Stimulated activated CD4-positive, alpha-beta T cell treated with anti-CD3 and anti-CD28 coated beads, Interleukin-1b, Interleukin-23, amount 100 ng/mL, for 1 hour (primary cell): ENCODE data around the gene ANO10.

Source experiments
- DNase-seq, 2 donors: peaks; one replicate each; pipeline ENCODE4 v3.0.0-alpha.2; 2020; ENCODE audit warnings: low read depth in 2 of 2

The ANO10 gene

GRCh38 chr3:43348350-43348749 is 273.5 kb downstream of the ANO10 start:
- DNase-seq = no peak

GRCh38 chr3:43347774-43348173 is 274.0 kb downstream of the ANO10 start:
- DNase-seq = no peak

- no peak for DNase-seq
Measured at GRCh38 chr3:43346978-43347749, 274.6 kb downstream of the ANO10 start.

GRCh38 chr3:43345877-43346276 is 275.9 kb downstream of the ANO10 start:
- DNase-seq = no peak

- no peak for DNase-seq
Measured at GRCh38 chr3:43345246-43345645, 276.6 kb downstream of the ANO10 start.

- no peak for DNase-seq
Measured at GRCh38 chr3:43344520-43344919, 277.3 kb downstream of the ANO10 start.

GRCh38 chr3:43343815-43344214 is 278.0 kb downstream of the ANO10 start:
- no peak for DNase-seq

- no peak for DNase-seq
Measured at GRCh38 chr3:43343185-43343584, 278.6 kb downstream of the ANO10 start.

DNA sequence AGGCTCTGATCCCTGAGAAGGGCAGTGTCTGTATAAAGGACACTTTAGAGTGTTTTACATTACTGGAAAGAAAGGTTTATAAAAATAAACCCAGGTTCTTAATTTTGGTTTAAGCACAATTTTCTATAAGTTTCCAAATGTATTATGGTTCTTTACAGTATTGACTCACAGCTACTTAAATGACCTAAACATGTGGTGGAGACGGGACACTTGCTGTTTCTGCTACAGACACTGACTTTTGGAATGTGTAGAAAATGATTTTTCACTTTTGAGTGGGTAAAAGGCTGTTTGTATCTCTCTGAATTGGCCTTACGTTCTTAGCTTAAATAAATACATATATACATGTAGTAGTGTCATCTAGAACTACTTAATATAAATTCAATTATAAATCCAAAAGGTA is 280.0 kb downstream of the ANO10 start:
- DNase-seq = no peak

GRCh38 chr3:43340403-43340802 is 281.4 kb downstream of the ANO10 start:
- no peak for DNase-seq

GRCh38 chr3:43338295-43338694 is 283.5 kb downstream of the ANO10 start:
- no peak for DNase-seq

DNA sequence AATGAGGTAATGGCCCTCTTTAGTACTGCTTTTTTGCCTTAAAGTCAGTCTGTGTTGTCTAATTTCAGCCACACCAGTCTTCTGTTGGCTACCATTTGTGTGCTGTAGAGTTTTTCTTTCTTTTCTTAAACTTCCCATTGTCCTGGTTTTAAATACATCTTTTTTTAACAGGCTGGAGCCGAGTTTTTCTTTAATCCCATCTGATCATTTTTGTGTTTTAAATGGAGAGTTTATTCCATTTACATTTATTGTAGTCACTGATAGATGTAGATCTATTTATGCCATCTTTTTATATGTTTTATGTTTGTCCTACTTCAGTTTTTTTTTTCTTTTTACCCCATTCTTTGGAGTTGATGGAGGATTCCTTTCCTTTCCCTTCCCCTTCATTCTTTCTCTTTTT is 286.0 kb downstream of the ANO10 start:
- no peak for DNase-seq

- no peak for DNase-seq
Measured at GRCh38 chr3:43334976-43335375, 286.8 kb downstream of the ANO10 start.

DNA sequence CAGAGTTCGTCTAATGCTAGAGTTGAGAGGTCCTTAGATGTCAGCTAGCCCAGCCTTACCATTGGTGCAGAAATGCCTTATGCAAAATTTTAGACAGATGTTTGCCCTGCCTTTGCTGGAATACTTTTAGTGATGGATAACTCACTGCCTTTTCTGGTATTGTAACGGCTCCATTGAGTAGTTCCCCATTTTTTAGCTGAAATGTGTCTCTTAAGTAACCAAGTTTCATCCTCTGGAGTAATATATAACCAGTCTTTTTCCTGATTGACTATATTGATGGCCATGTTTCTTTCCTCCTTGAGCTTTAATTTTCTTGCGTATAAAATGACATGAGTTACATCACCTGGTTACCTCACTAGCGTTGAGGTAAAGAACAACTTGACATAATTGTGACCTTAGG is 290.4 kb downstream of the ANO10 start:
- no peak for DNase-seq

DNA sequence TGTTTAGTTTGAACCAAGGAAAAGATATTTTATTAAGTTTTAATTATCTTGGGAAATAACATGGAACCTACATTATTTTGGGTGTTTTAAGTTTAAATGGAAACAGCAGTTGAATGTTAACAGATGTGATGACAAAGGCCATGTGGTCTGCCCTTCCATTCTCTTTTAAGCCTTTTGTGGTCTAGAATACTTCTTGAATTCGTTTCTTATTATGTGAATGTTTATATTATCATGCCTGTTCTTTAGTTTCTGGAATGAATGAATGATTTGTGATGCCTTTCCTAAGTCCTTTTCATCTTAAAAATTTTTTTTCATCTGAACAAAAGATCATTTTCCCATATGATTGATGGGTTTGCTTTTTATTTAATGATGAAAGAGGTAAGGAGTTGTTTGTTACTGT is 290.8 kb downstream of the ANO10 start:
- DNase-seq = no peak

DNA sequence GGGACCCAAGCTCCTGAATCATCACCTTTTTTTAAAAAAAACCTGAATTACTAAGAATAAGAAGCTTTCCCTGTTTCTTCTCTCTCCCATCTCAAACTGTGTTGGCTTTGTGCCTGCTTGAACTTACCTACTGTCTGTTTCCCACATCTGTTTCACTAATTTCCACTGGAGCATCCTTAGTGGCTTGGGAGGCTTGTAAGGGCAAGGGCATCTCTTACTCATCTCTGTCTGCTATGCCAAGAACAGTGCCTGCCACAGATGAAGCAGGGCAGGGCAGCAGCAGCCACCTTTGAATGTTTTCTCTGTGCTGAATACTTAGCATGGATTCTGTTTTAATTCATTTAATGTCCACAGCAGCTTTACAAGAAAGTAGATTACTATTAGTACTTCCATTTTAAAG is 293.2 kb downstream of the ANO10 start:
- DNase-seq = no peak

DNA sequence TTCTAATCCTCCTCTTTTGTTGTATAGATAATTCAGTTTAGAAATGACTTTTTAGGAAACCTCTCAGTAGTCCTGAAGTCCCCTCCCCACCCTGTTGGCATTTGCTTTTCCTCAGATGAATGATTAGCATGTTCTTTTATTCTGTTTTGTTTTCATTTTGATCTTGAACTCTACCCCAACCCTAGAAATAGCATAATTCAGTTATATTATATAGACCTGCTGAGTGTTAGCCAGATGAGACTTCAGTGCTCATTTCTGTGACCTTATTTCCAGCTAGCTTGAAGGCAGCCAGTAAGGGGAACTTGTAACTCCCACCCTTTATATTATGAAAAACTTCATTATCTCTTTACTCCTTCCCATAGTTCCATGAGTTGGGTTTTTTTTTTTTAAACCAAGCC is 294.2 kb downstream of the ANO10 start:
- no peak for DNase-seq

- no peak for DNase-seq
Measured at GRCh38 chr3:43326891-43327581, 294.8 kb downstream of the ANO10 start.

DNA sequence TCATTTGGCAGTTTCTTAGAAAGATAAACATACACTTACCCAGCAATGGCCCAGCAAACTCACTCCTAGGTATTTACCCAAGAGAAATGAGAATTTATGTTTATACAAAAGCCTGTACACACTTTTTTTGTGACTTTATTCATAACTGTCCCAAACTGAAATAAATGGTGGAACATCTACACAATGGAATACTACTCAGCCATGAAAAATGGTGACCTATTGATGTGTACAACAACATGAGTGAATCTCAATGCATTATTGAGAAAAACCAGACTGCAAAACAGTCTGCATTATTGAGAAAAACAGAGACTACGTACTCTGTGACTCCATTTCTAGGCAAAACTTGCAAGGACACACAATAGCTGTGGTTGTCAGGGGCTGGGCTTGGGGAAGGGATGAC is 298.3 kb downstream of the ANO10 start:
- no peak for DNase-seq

- no peak for DNase-seq
Measured at GRCh38 chr3:43320288-43320687, 301.5 kb downstream of the ANO10 start.

GRCh38 chr3:43319794-43320193 is 302.0 kb downstream of the ANO10 start:
- no peak for DNase-seq

- no peak for DNase-seq
Measured at GRCh38 chr3:43319376-43319775, 302.4 kb downstream of the ANO10 start.

GRCh38 chr3:43317461-43318316 is 304.1 kb downstream of the ANO10 start:
- no peak for DNase-seq
